ENCODE measurements around the gene PDLIM1.

PDLIM1 gene

GRCh38 chr10:95286707-95287106 is 4.1 kb downstream of the PDLIM1 start:
- no peaks in the 10 kb centered on the region for H3K36me3 Mint-ChIP-seq (ENCODE audit: low read depth)

GRCh38 chr10:95285556-95285955 is 5.2 kb downstream of the PDLIM1 start:
- H3K36me3 Mint-ChIP-seq (ENCODE audit: low read depth), result no peaks in the 10 kb centered on the region
- peaks cover 7% of the 10 kb centered on the region for H3K4me1 Mint-ChIP-seq (ENCODE audit: low read depth)
- H3K27ac Mint-ChIP-seq, result no peak overlapping the region
- no peaks in the 10 kb centered on the region for H3K9me3 Mint-ChIP-seq
- H3K4me3 Mint-ChIP-seq, result no peak overlapping the region
- H3K27me3 Mint-ChIP-seq, result peaks cover 27% of the 10 kb centered on the region

More at GRCh38 chr10:95286707-95287106, 4.1 kb downstream of the PDLIM1 start:
- Mint-ChIP-seq H3K9me3 (no peaks in the 10 kb centered on the region), H3K4me1 (ENCODE audit: low read depth) (peaks cover 13% of the 10 kb centered on the region), H3K27ac (no peak overlapping the region), H3K4me3 (no peak overlapping the region), H3K27me3 (peaks cover 32% of the 10 kb centered on the region)

- H3K4me3 Mint-ChIP-seq, result no peak overlapping the region
- peaks cover 7% of the 10 kb centered on the region for H3K4me1 Mint-ChIP-seq (ENCODE audit: low read depth)
- H3K27ac Mint-ChIP-seq, result no peak overlapping the region
- H3K27me3 Mint-ChIP-seq, result peaks cover 20% of the 10 kb centered on the region
- no peaks in the 10 kb centered on the region for H3K36me3 Mint-ChIP-seq (ENCODE audit: low read depth)
- H3K9me3 Mint-ChIP-seq, result no peaks in the 10 kb centered on the region
These were observed 6.0 kb downstream of the PDLIM1 start for GRCh38 chr10:95284807-95285206.

- Mint-ChIP-seq H3K27ac (no peak overlapping the region), H3K36me3 (ENCODE audit: low read depth) (no peaks in the 10 kb centered on the region), H3K4me1 (ENCODE audit: low read depth) (peaks cover 3% of the 10 kb centered on the region), H3K9me3 (no peaks in the 10 kb centered on the region), H3K4me3 (no peak overlapping the region), H3K27me3 (peaks cover 3% of the 10 kb centered on the region)
These were observed 8.7 kb downstream of the PDLIM1 start for GRCh38 chr10:95282107-95282506.

- Mint-ChIP-seq H3K9me3 (no peaks in the 10 kb centered on the region), H3K36me3 (ENCODE audit: low read depth) (no peaks in the 10 kb centered on the region), H3K4me1 (ENCODE audit: low read depth) (peaks cover 3% of the 10 kb centered on the region), H3K27me3 (no peaks in the 10 kb centered on the region), H3K4me3 (no peak overlapping the region), H3K27ac (no peak overlapping the region)
These were observed 9.6 kb downstream of the PDLIM1 start for GRCh38 chr10:95281206-95281605.

GRCh38 chr10:95280637-95281036 is 10.2 kb downstream of the PDLIM1 start:
- Mint-ChIP-seq H3K9me3 (no peaks in the 10 kb centered on the region), H3K4me1 (ENCODE audit: low read depth) (peaks cover 3% of the 10 kb centered on the region), H3K27ac (no peak overlapping the region), H3K36me3 (ENCODE audit: low read depth) (no peaks in the 10 kb centered on the region), H3K4me3 (no peak overlapping the region), H3K27me3 (no peaks in the 10 kb centered on the region)

GRCh38 chr10:95279042-95279820 is 11.6 kb downstream of the PDLIM1 start:
- Mint-ChIP-seq H3K9me3 (no peaks in the 10 kb centered on the region), H3K27me3 (no peaks in the 10 kb centered on the region), H3K36me3 (ENCODE audit: low read depth) (no peaks in the 10 kb centered on the region), H3K4me1 (ENCODE audit: low read depth) (peaks cover 3% of the 10 kb centered on the region), H3K27ac (no peak overlapping the region), H3K4me3 (no peak overlapping the region)

- no peak overlapping the region for H3K27ac Mint-ChIP-seq
- peaks cover 3% of the 10 kb centered on the region for H3K4me1 Mint-ChIP-seq (ENCODE audit: low read depth)
- no peak overlapping the region for H3K4me3 Mint-ChIP-seq
- no peaks in the 10 kb centered on the region for H3K36me3 Mint-ChIP-seq (ENCODE audit: low read depth)
- no peaks in the 10 kb centered on the region for H3K9me3 Mint-ChIP-seq
- no peaks in the 10 kb centered on the region for H3K27me3 Mint-ChIP-seq
These were observed 12.5 kb downstream of the PDLIM1 start for GRCh38 chr10:95278061-95278988.

- H3K4me1 Mint-ChIP-seq (ENCODE audit: low read depth), result peaks cover 3% of the 10 kb centered on the region
These were observed 13.2 kb downstream of the PDLIM1 start for GRCh38 chr10:95277614-95278013.

GRCh38 chr10:95277201-95277570 is 13.6 kb downstream of the PDLIM1 start:
- Mint-ChIP-seq H3K4me1 (ENCODE audit: low read depth) (peaks cover 3% of the 10 kb centered on the region), H3K27me3 (no peaks in the 10 kb centered on the region), H3K9me3 (no peaks in the 10 kb centered on the region), H3K27ac (no peak overlapping the region), H3K36me3 (ENCODE audit: low read depth) (no peaks in the 10 kb centered on the region), H3K4me3 (no peak overlapping the region)

More at GRCh38 chr10:95277614-95278013, 13.2 kb downstream of the PDLIM1 start:
- no peaks in the 10 kb centered on the region for H3K27me3 Mint-ChIP-seq
- no peaks in the 10 kb centered on the region for H3K36me3 Mint-ChIP-seq (ENCODE audit: low read depth)
- H3K27ac Mint-ChIP-seq, result no peak overlapping the region
- no peaks in the 10 kb centered on the region for H3K9me3 Mint-ChIP-seq
- no peak overlapping the region for H3K4me3 Mint-ChIP-seq

- no peak overlapping the region for H3K27ac Mint-ChIP-seq
- no peaks in the 10 kb centered on the region for H3K9me3 Mint-ChIP-seq
- peaks cover 3% of the 10 kb centered on the region for H3K4me1 Mint-ChIP-seq (ENCODE audit: low read depth)
- H3K36me3 Mint-ChIP-seq (ENCODE audit: low read depth), result no peaks in the 10 kb centered on the region
- H3K27me3 Mint-ChIP-seq, result no peaks in the 10 kb centered on the region
- no peak overlapping the region for H3K4me3 Mint-ChIP-seq
These were observed 14.2 kb downstream of the PDLIM1 start for GRCh38 chr10:95276367-95277200.

GRCh38 chr10:95275726-95276366 is 15.0 kb downstream of the PDLIM1 start:
- H3K27ac Mint-ChIP-seq, result no peak overlapping the region
- H3K4me3 Mint-ChIP-seq, result no peak overlapping the region
- no peaks in the 10 kb centered on the region for H3K36me3 Mint-ChIP-seq (ENCODE audit: low read depth)
- H3K9me3 Mint-ChIP-seq, result no peaks in the 10 kb centered on the region
- peaks cover 3% of the 10 kb centered on the region for H3K4me1 Mint-ChIP-seq (ENCODE audit: low read depth)
- H3K27me3 Mint-ChIP-seq, result no peaks in the 10 kb centered on the region

GRCh38 chr10:95273393-95274312 is 17.1 kb downstream of the PDLIM1 start:
- Mint-ChIP-seq H3K9me3 (no peaks in the 10 kb centered on the region), H3K27ac (no peak overlapping the region), H3K4me3 (no peak overlapping the region), H3K4me1 (ENCODE audit: low read depth) (peaks cover 3% of the 10 kb centered on the region), H3K36me3 (ENCODE audit: low read depth) (no peaks in the 10 kb centered on the region), H3K27me3 (no peaks in the 10 kb centered on the region)
